Lung (tissue), 12 donors: ENCODE results near the gene DNAJC6. TPM values are rescaled to one million over a fixed set of nuclear protein-coding genes. Genes with fewer than 3 reads are reported as not detected.

Experiments
- ATAC-seq: fragments of 200-7000 bp; cut with Tn5 transposase; one replicate; pipeline ENCODE4 v1.9.1; 2020; ENCODE audit warnings: moderate number of reproducible peaks; ENCODE audit not compliant: insufficient read depth, low FRiP score
- DNase-seq, 3 donors: peaks; one replicate each; pipeline ENCODE4 v3.0.0-alpha.2; 2013 to 2017
- H3K27ac ChIP-seq, 2 donors: one replicate each; pipeline ENCODE4 v1.5.1; 2013; ENCODE audit warnings: mild to moderate bottlenecking in 2 of 2, moderate library complexity in 2 of 2, control low read depth in 1 of 2, inconsistent platforms in 1 of 2, low read depth in 1 of 2, low read length in 1 of 2
- H3K27me3 ChIP-seq, 3 donors: one replicate each; pipeline ENCODE4 v1.5.1; 2013; ENCODE audit warnings: low read length in 2 of 3; ENCODE audit not compliant: control insufficient read depth in 3 of 3, insufficient read depth in 3 of 3
- H3K36me3 ChIP-seq, 4 donors: one replicate each; pipeline ENCODE4 v1.5.1; 2013; ENCODE audit warnings: low read length in 4 of 4, mild to moderate bottlenecking in 1 of 4, moderate library complexity in 1 of 4; ENCODE audit not compliant: control insufficient read depth in 4 of 4, insufficient read depth in 4 of 4
- H3K4me1 ChIP-seq, 5 donors: one replicate each; pipeline ENCODE4 v1.5.1; 2013; ENCODE audit warnings: low read length in 5 of 5, mild to moderate bottlenecking in 2 of 5, moderate library complexity in 1 of 5; ENCODE audit not compliant: control insufficient read depth in 5 of 5, insufficient read depth in 5 of 5
- H3K4me3 ChIP-seq: one replicate; pipeline ENCODE4 v1.5.1; 2013; ENCODE audit warnings: mild to moderate bottlenecking, control low read depth, moderate library complexity
- H3K9ac ChIP-seq, 2 donors: one replicate each; pipeline ENCODE4 v1.5.1; 2013; ENCODE audit warnings: low read length in 2 of 2, control low read depth in 1 of 2; ENCODE audit not compliant: insufficient read depth in 1 of 2
- H3K9me3 ChIP-seq, 4 donors: one replicate each; pipeline ENCODE4 v1.5.1; 2013; ENCODE audit warnings: low read length in 3 of 4, mild to moderate bottlenecking in 1 of 4, moderate library complexity in 1 of 4; ENCODE audit not compliant: control insufficient read depth in 4 of 4, insufficient read depth in 3 of 4
- WGBS, 2 donors: extraction: QIAGEN DNeasy Blood & Tissue Kit; methylation state at CpG; one replicate each; pipeline ENCODE4 v1.1.7; 2013; 5-methylcytosine and 5-hydroxymethylcytosine counted together
- polyA plus RNA-seq, 2 donors: library from polyadenylated mRNA; stranded (reverse); fragments of 200-250 nt; gene quantifications; one replicate each; pipeline ENCODE4 v1.2.1, GENCODE V29; 2013
- total RNA-seq, 2 donors: library from RNA; depleted of rRNA in 1 of 2; stranded (reverse); fragments of >200 nt in 1 of 2; gene quantifications; one replicate each; pipeline ENCODE4 v1.2.1, GENCODE V29; 2014 to 2021
- TF ChIP-seq, protein P1 (sequence below): IDR thresholded peaks from 2 replicates; pipeline ENCODE4 v1.5.1; 2012; ENCODE audit warnings: mild to moderate bottlenecking; ENCODE audit errors: control extremely low read depth, extremely low read depth
- donor health status: control.
- donor health status: control.
- donor health status: Bipolar disorder and iron deficiency.
- donor health status: healthy.
- donor health status: DM: yes; HTN: yes; CAD: no.

DNAJC6 gene
- total and polyA plus RNA-seq, 4 donors: 0.96 to 5.0 (median 3.0) TPM

DNA sequence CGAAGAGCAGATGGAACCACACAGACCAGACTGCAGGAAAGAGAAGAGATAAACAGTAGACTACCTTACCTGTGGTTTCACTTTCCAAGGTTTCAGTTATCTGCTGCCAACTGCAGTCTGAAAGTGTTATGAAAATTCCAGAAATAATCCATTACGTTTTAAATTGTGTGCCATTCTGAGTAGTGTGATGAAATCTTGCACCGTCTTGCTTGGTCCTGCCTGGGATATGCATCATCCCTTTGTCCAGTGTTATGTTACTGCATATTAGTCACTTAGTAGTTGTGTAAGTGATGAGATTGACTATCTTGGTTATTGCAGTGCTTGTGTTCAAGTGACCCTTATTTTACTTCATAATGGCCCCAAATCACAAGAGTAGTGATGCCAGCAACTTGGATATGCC is 33.9 kb downstream of the DNAJC6 start:
- H3K36me3 ChIP-seq: no peaks in the 10 kb centered on the region
- no peak overlapping the region for H3K4me3 ChIP-seq
- no peaks in the 10 kb centered on the region for H3K27me3 ChIP-seq
- H3K9ac ChIP-seq: no peak overlapping the region
- H3K27ac ChIP-seq: no peak overlapping the region
- H3K4me1 ChIP-seq: no peaks in the 10 kb centered on the region
- H3K9me3 ChIP-seq: no peaks in the 10 kb centered on the region
- DNase-seq: no peak
- TF ChIP-seq, protein P1, sequence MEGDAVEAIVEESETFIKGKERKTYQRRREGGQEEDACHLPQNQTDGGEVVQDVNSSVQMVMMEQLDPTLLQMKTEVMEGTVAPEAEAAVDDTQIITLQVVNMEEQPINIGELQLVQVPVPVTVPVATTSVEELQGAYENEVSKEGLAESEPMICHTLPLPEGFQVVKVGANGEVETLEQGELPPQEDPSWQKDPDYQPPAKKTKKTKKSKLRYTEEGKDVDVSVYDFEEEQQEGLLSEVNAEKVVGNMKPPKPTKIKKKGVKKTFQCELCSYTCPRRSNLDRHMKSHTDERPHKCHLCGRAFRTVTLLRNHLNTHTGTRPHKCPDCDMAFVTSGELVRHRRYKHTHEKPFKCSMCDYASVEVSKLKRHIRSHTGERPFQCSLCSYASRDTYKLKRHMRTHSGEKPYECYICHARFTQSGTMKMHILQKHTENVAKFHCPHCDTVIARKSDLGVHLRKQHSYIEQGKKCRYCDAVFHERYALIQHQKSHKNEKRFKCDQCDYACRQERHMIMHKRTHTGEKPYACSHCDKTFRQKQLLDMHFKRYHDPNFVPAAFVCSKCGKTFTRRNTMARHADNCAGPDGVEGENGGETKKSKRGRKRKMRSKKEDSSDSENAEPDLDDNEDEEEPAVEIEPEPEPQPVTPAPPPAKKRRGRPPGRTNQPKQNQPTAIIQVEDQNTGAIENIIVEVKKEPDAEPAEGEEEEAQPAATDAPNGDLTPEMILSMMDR: no peak
- 73 to 76% methylated on average over 3 of the region's 3 CpGs for WGBS, 2 donors
- ATAC-seq: no peak

- H3K4me3 ChIP-seq: no peak overlapping the region
- ATAC-seq (no peak), DNase-seq (no peak)
- no peaks in the 10 kb centered on the region for H3K9me3 ChIP-seq
- H3K36me3 ChIP-seq: no peaks in the 10 kb centered on the region
- no peaks in the 10 kb centered on the region for H3K27me3 ChIP-seq
- TF ChIP-seq, protein P1: no peak
- H3K27ac ChIP-seq: no peak overlapping the region
- H3K9ac ChIP-seq: no peak overlapping the region
- no peaks in the 10 kb centered on the region for H3K4me1 ChIP-seq
- WGBS, 2 donors: 76 to 88% methylated on average over 3 of the region's 3 CpGs
Observed at GRCh38 chr1:65344171-65344814, 35.0 kb downstream of the DNAJC6 start.

DNA sequence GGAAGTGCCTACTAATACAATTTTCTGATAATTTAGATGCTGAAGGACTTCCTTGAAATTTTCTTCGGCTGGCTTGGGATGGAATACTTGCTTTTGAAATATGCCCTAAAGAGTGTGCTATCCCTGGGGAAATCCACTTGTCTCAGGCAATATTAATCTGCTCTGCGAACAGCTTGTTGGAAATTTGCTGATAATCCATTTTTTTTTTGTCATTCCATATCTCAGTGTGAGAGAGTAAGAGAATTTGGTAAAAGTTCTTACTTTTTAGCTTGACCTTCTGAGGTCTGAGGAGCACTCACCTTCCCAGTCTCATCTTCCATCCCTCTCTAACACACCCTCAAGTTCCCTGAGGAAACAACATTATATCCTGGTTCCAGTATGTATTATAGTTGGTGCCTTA is 36.8 kb downstream of the DNAJC6 start:
- no peak overlapping the region for H3K27ac ChIP-seq
- no peaks in the 10 kb centered on the region for H3K4me1 ChIP-seq
- H3K9me3 ChIP-seq: no peaks in the 10 kb centered on the region
- ATAC-seq (no peak), DNase-seq (no peak)
- H3K9ac ChIP-seq: no peak overlapping the region
- no peaks in the 10 kb centered on the region for H3K27me3 ChIP-seq
- TF ChIP-seq, protein P1: no peak
- 90 to 92% methylated on average over 2 of the region's 2 CpGs for WGBS, 2 donors
- H3K4me3 ChIP-seq: no peak overlapping the region
- H3K36me3 ChIP-seq: no peaks in the 10 kb centered on the region
